Stimulated activated CD4-positive, alpha-beta T cell treated with anti-CD3 and anti-CD28 coated beads, Interleukin-1b, Interleukin-23, amount 100 ng/mL, for 1 hour (primary cell): Measurements from ENCODE around the gene FCHSD2.
"Not testable (repeated sequence)": the region's sequence is repeated elsewhere in the genome, so short reads cannot be mapped to it uniquely, and the experiment has no call there.

Experiments
- DNase-seq, 2 donors: peaks; one replicate each; pipeline ENCODE4 v3.0.0-alpha.2; 2020; ENCODE audit warnings: low read depth in 2 of 2

FCHSD2 gene

GRCh38 chr11:73011126-73011817 lies 130.8 kb downstream of the FCHSD2 start:
- no peak for DNase-seq

- DNase-seq = no peak
These were observed 132.1 kb downstream of the FCHSD2 start for GRCh38 chr11:73009972-73010371.

GRCh38 chr11:73004088-73004487 lies 138.0 kb downstream of the FCHSD2 start:
- no peak for DNase-seq

- DNase-seq = no peak
These were observed 139.0 kb downstream of the FCHSD2 start for GRCh38 chr11:73003088-73003487.

- no peak for DNase-seq
These were observed 139.9 kb downstream of the FCHSD2 start for GRCh38 chr11:73002214-73002613.

GRCh38 chr11:73001615-73002014 lies 140.5 kb downstream of the FCHSD2 start:
- DNase-seq = no peak

GRCh38 chr11:72998676-72999075 lies 143.4 kb downstream of the FCHSD2 start:
- no peak for DNase-seq

GRCh38 chr11:72996959-72997358 lies 145.2 kb downstream of the FCHSD2 start:
- DNase-seq = no peak

- DNase-seq = no peak
These were observed 152.4 kb downstream of the FCHSD2 start for GRCh38 chr11:72989727-72990126.

- no peak for DNase-seq
These were observed 153.3 kb downstream of the FCHSD2 start for GRCh38 chr11:72988821-72989220.

GRCh38 chr11:72985645-72986044 lies 156.5 kb downstream of the FCHSD2 start:
- no peak for DNase-seq

- DNase-seq = no peak
These were observed 157.6 kb downstream of the FCHSD2 start for GRCh38 chr11:72984453-72985077.

- no peak for DNase-seq
These were observed 158.6 kb downstream of the FCHSD2 start for GRCh38 chr11:72983560-72983959.

GRCh38 chr11:72981971-72982685 lies 160.0 kb downstream of the FCHSD2 start:
- DNase-seq = no peak

GRCh38 chr11:72981080-72981479 lies 161.0 kb downstream of the FCHSD2 start:
- DNase-seq = no peak

GRCh38 chr11:72977782-72978181 lies 164.3 kb downstream of the FCHSD2 start:
- DNase-seq = not testable (repeated sequence)

- DNase-seq = not testable (repeated sequence)
These were observed 165.6 kb downstream of the FCHSD2 start for GRCh38 chr11:72976522-72976892.

GRCh38 chr11:72975778-72976521 lies 166.2 kb downstream of the FCHSD2 start:
- no peak for DNase-seq

GRCh38 chr11:72974487-72975205 lies 167.5 kb downstream of the FCHSD2 start:
- no peak for DNase-seq

GRCh38 chr11:72972496-72973128 lies 169.5 kb downstream of the FCHSD2 start:
- DNase-seq = no peak
